Adrenal gland (tissue), 12 donors: ENCODE data around the gene PKIB. TPM values are rescaled to one million over a fixed set of nuclear protein-coding genes. Genes with fewer than 3 reads are reported as not detected.

Experiments
- DNase-seq, 7 donors: peaks; one replicate each; pipeline ENCODE4 v3.0.0-alpha.2; 2019 to 2020
- H3K27ac ChIP-seq, 5 donors: fragments of 200-600 bp; sonication (generic) in 4 of 5; 1 replicate in 3 of 5; 2 replicates in 2 of 5; pipeline versions ENCODE4 v1.5.1 to v1.8.0; 2016 to 2020; ENCODE audit warnings: mild to moderate bottlenecking in 1 of 5
- H3K27me3 ChIP-seq: fragments of 200-600 bp; 2 replicates; pipeline ENCODE4 v1.8.0; 2021
- H3K36me3 ChIP-seq, 2 donors: fragments of 200-600 bp; replicated peaks in 1 of 2; 1 replicate in 1 of 2; 2 replicates in 1 of 2; pipeline versions ENCODE4 v1.5.1 to v1.8.0; 2018 to 2022
- H3K4me1 ChIP-seq, 2 donors: fragments of 200-600 bp; replicated peaks in 1 of 2; 1 replicate in 1 of 2; 2 replicates in 1 of 2; pipeline versions ENCODE4 v1.5.1 to v1.8.0; 2018 to 2021
- H3K4me3 ChIP-seq, 4 donors: fragments of 200-600 bp; sonication (generic) in 3 of 4; one replicate each; pipeline ENCODE4 v1.5.1; 2016 to 2018
- H3K9me3 ChIP-seq, 3 donors: fragments of 200-600 bp; sonication (generic) in 1 of 3; replicated peaks in 1 of 3; 1 replicate in 2 of 3; 2 replicates in 1 of 3; pipeline versions ENCODE4 v1.5.1 to v1.8.0; 2016 to 2021
- CTCF ChIP-seq, 6 experiments: fragments of 450-650 bp in 4 of 6; fragments of 200-600 bp in 2 of 6; sonication (generic) in 1 of 6; IDR thresholded peaks; 1 replicate in 5 of 6; 2 replicates in 1 of 6; pipeline versions ENCODE4 v1.5.1 to v1.8.0; 2016 to 2021; ENCODE audit warnings: antibody characterized with exemption in 6 of 6, mild to moderate bottlenecking in 2 of 6, moderate library complexity in 1 of 6
- POLR2A ChIP-seq, 2 donors: fragments of 450-650 bp; IDR thresholded peaks; one replicate each; pipeline ENCODE4 v1.6.1; 2017; ENCODE audit warnings: antibody characterized with exemption in 2 of 2, mild to moderate bottlenecking in 2 of 2, moderate library complexity in 1 of 2
- WGBS, 4 donors: extraction: QIAGEN DNeasy Blood & Tissue Kit in 2 of 4; methylation state at CpG; one replicate each; pipeline versions ENCODE4 v1.1.5 to v1.1.7; 2013 to 2017; 5-methylcytosine and 5-hydroxymethylcytosine counted together
- intact Hi-C, 2 donors: fragments of 100-400 bp; cut with DNase I; formaldehyde crosslinking; loops; one replicate each; pipeline versions ENCODE4 v1.14.1 to v1.15.0; 2022 to 2023
- polyA plus RNA-seq, 3 donors: library from polyadenylated mRNA; stranded (reverse); fragments of 200-250 nt in 2 of 3; fragments of 350-450 nt in 1 of 3; fragmentation: Illumina TruSeq in 1 of 3; extraction: RNeasy Lipid Tissue Mini Kit (QIAGEN cat#74804) in 1 of 3; gene quantifications; one replicate each; pipeline ENCODE4 v1.2.3, GENCODE V29; 2013 to 2014
- total RNA-seq, 9 donors: library from RNA; depleted of rRNA in 4 of 9; stranded (reverse); fragments of >200 nt in 4 of 9; fragments of 120-200 nt in 1 of 9; fragmentation: NEBNext Ultra II Directional in 1 of 9; extraction: Animal tissue kit (Norgen Biotek cat#: 25700) in 1 of 9; gene quantifications; one replicate each; pipeline versions ENCODE4 v1.1.0 to v1.2.4, GENCODE V29; 2013 to 2023
- donor health status: healthy with polysubstance abuse.
- donor health status: Bipolar disorder and iron deficiency.
- donor health status: DM: yes; HTN: yes; CAD: no.
- donor health status: DM: no; HTN: no; CAD: no.
- donor health status: DM: no; HTN: no; CAD: no.
- donor health status: DM: yes; HTN: yes; CAD: no.

PKIB gene
- total and polyA plus RNA-seq, 12 donors: 0.48 to 6.2 (median 2.5) TPM

- intact Hi-C loops: no loop called here
- no peaks in the 10 kb centered on the region for H3K9me3 ChIP-seq
- H3K27me3 ChIP-seq: no peaks in the 10 kb centered on the region
- H3K36me3 ChIP-seq: no peaks in the 10 kb centered on the region
- no peak overlapping the region for H3K27ac ChIP-seq
- no peak for DNase-seq
- H3K4me3 ChIP-seq: no peak overlapping the region
- peaks cover 3% of the 10 kb centered on the region in 2 donors for H3K4me1 ChIP-seq
- TF ChIP-seq CTCF (IDR thresholded peaks at IDR 0.05): no peak
Observed at GRCh38 chr6:122604676-122605075, 5.5 kb upstream of the PKIB start.

GRCh38 chr6:122610690-122611455, 668 bp downstream of the PKIB start:
- peak overlapping the region in 3 of 4 donors; percentile 4 to 74 (median 33) for H3K4me3 ChIP-seq
- TF ChIP-seq POLR2A (IDR thresholded peaks at IDR 0.05) (no peak), CTCF (IDR thresholded peaks at IDR 0.05) (peak in 3 of 6 experiments; percentile 1 to 16 (median 15))
- H3K4me1 ChIP-seq: peaks cover 17 to 19% of the 10 kb centered on the region in 2 donors
- H3K27ac ChIP-seq: no peak overlapping the region
- H3K36me3 ChIP-seq: no peaks in the 10 kb centered on the region
- intact Hi-C loops: no loop called here
- H3K27me3 ChIP-seq: no peaks in the 10 kb centered on the region
- WGBS, 4 donors: 4 to 7% (median 5%) methylated on average over 17 to 42 of the region's 42 CpGs
- H3K9me3 ChIP-seq: no peaks in the 10 kb centered on the region
- DNase-seq: peak; percentile 38 to 78 (median 51)

- intact Hi-C loops: no loop called here
- no peaks in the 10 kb centered on the region for H3K36me3 ChIP-seq
- no peak overlapping the region for H3K27ac ChIP-seq
- no peak for DNase-seq
- H3K9me3 ChIP-seq: no peaks in the 10 kb centered on the region
- H3K4me1 ChIP-seq: peaks cover 17 to 19% of the 10 kb centered on the region in 2 donors
- no peaks in the 10 kb centered on the region for H3K27me3 ChIP-seq
- 63 to 83% (median 72%) methylated on average over 3 of the region's 3 CpGs for WGBS, 4 donors
- no peak overlapping the region for H3K4me3 ChIP-seq
- no peak for TF ChIP-seq POLR2A (IDR thresholded peaks at IDR 0.05)
- TF ChIP-seq CTCF (IDR thresholded peaks at IDR 0.05): no peak
Observed at GRCh38 chr6:122612838-122613237, 2.6 kb downstream of the PKIB start.

GRCh38 chr6:122614303-122614702, 4.1 kb downstream of the PKIB start:
- Histone ChIP-seq H3K9me3 (no peaks in the 10 kb centered on the region), H3K36me3 (no peaks in the 10 kb centered on the region), H3K4me1 (peaks cover 17 to 19% of the 10 kb centered on the region in 2 donors), H3K27me3 (no peaks in the 10 kb centered on the region), H3K27ac (no peak overlapping the region), H3K4me3 (no peak overlapping the region)
- intact Hi-C loops: no loop called here
- no peak for DNase-seq
- WGBS, 4 donors: 41 to 47% (median 45%) methylated on average over 1 of the region's 1 CpG
- TF ChIP-seq POLR2A (IDR thresholded peaks at IDR 0.05) (no peak), CTCF (IDR thresholded peaks at IDR 0.05) (no peak)
